Psoas muscle (tissue), 8 donors: ENCODE data around the gene LGALS3. TPM values are rescaled to one million over a fixed set of nuclear protein-coding genes. Genes with fewer than 3 reads are reported as not detected.
A peak's percentile ranks its signal among the peaks of the same experiment; 100 is the strongest.

Source experiments
- ATAC-seq, 4 donors: fragments of 200-7000 bp; cut with Tn5 transposase; one replicate each; pipeline ENCODE4 v1.9.1; 2020; ENCODE audit warnings: moderate library complexity in 3 of 4, mild to moderate bottlenecking in 2 of 4
- DNase-seq, 2 donors: peaks; one replicate each; pipeline ENCODE4 v3.0.0-alpha.2; 2020
- H3K27ac ChIP-seq: fragments of 200-600 bp; one replicate; pipeline ENCODE4 v1.8.0; 2022
- H3K27me3 ChIP-seq, 3 donors: fragments of 200-600 bp in 1 of 3; one replicate each; pipeline versions ENCODE4 v1.6.1 to v1.8.0; 2013 to 2022; ENCODE audit warnings: low read length in 2 of 3, mild to moderate bottlenecking in 2 of 3, moderate library complexity in 1 of 3; ENCODE audit not compliant: insufficient read depth in 3 of 3
- H3K36me3 ChIP-seq, 2 donors: fragments of 200-600 bp in 1 of 2; one replicate each; pipeline versions ENCODE4 v1.6.1 to v1.8.0; 2013 to 2022; ENCODE audit warnings: low read depth in 1 of 2, mild to moderate bottlenecking in 1 of 2, moderate library complexity in 1 of 2; ENCODE audit not compliant: insufficient read depth in 1 of 2
- H3K4me1 ChIP-seq: fragments of 200-600 bp; one replicate; pipeline ENCODE4 v1.8.0; 2022
- H3K4me3 ChIP-seq: fragments of 200-600 bp; one replicate; pipeline ENCODE4 v1.8.0; 2022; ENCODE audit warnings: mild to moderate bottlenecking
- H3K9me3 ChIP-seq: fragments of 200-600 bp; one replicate; pipeline ENCODE4 v1.8.0; 2022
- WGBS, 3 donors: extraction: QIAGEN DNeasy Blood & Tissue Kit; methylation state at CpG; one replicate each; pipeline versions ENCODE4 v1.1.6 to v1.1.7; 2013; 5-methylcytosine and 5-hydroxymethylcytosine counted together
- intact Hi-C, 2 donors: fragments of 100-400 bp; cut with DNase I; formaldehyde crosslinking; loops; one replicate each; pipeline versions ENCODE4 v1.11.0 to v1.14.2; 2022
- polyA plus RNA-seq, 3 donors: library from polyadenylated mRNA; stranded (reverse); fragments of 200-250 nt; gene quantifications; one replicate each; pipeline ENCODE4 v1.2.3, GENCODE V29; 2013
- total RNA-seq, 4 donors: library from RNA; stranded (reverse); fragmentation: NEBNext Ultra II Directional in 2 of 4; extraction: Animal tissue kit (Norgen Biotek cat#: 25700) in 2 of 4; gene quantifications; one replicate each; pipeline versions ENCODE4 v1.2.1 to v1.2.4, GENCODE V29; 2021 to 2023
- TF ChIP-seq, protein P1 (sequence below): fragments of 200-600 bp; IDR thresholded peaks from one replicate; pipeline ENCODE4 v1.8.0; 2022; ENCODE audit warnings: antibody characterized with exemption
- donor health status: healthy with polysubstance abuse.
- donor health status: DM: no; HTN: no; CAD: no; lungs with moderate emphysema.
- donor health status: Bipolar disorder and iron deficiency.
- donor health status: healthy.
- donor health status: DM: yes; HTN: yes; CAD: no.
- donor health status: DM: no; HTN: no; CAD: no.
- donor health status: DM: no; HTN: no; CAD: no.
- donor health status: DM: yes; HTN: yes; CAD: no.

The LGALS3 gene
- total and polyA plus RNA-seq, 7 donors, result 27.7 to 71.4 (median 44.7) TPM

GRCh38 chr14:55157080-55157479 is 28.0 kb downstream of the LGALS3 start:
- Histone ChIP-seq H3K27ac (no peak overlapping the region), H3K27me3 (no peaks in the 10 kb centered on the region), H3K9me3 (no peaks in the 10 kb centered on the region), H3K4me1 (no peaks in the 10 kb centered on the region), H3K4me3 (no peak overlapping the region), H3K36me3 (no peaks in the 10 kb centered on the region)
- DNase-seq (no peak), ATAC-seq (no peak)
- intact Hi-C loops, result loop anchor here in 1 of 2 donors (5.0 kb wide), 1 partner anchor 60 kb away; no protein-coding TSS in a partner anchor
- 88 to 94% (median 94%) methylated on average over 1 of the region's 1 CpG for WGBS, 3 donors
- TF ChIP-seq, protein P1, sequence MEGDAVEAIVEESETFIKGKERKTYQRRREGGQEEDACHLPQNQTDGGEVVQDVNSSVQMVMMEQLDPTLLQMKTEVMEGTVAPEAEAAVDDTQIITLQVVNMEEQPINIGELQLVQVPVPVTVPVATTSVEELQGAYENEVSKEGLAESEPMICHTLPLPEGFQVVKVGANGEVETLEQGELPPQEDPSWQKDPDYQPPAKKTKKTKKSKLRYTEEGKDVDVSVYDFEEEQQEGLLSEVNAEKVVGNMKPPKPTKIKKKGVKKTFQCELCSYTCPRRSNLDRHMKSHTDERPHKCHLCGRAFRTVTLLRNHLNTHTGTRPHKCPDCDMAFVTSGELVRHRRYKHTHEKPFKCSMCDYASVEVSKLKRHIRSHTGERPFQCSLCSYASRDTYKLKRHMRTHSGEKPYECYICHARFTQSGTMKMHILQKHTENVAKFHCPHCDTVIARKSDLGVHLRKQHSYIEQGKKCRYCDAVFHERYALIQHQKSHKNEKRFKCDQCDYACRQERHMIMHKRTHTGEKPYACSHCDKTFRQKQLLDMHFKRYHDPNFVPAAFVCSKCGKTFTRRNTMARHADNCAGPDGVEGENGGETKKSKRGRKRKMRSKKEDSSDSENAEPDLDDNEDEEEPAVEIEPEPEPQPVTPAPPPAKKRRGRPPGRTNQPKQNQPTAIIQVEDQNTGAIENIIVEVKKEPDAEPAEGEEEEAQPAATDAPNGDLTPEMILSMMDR, result no peak

DNA sequence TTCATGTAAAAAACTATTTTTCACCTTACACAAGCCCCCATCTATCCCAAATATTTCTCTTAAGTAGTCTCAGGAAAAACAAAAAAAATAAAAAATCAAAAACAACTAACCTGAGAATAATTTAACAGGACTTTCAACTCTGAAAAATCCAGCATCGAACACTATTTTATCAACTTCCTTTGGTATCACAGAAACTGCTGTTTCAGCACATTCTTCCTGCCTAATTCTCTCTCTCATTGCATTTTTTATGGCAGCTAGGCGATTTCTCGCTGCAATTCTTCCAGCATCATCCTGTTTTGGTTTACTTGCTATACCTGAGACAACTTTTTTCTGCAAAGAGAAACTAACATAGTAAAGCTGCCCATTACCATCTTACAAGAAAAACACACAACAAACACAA is 29.4 kb downstream of the LGALS3 start:
- Histone ChIP-seq H3K27ac (no peak overlapping the region), H3K4me1 (no peaks in the 10 kb centered on the region), H3K27me3 (no peaks in the 10 kb centered on the region), H3K9me3 (no peaks in the 10 kb centered on the region), H3K36me3 (no peaks in the 10 kb centered on the region), H3K4me3 (no peak overlapping the region)
- no peak for DNase-seq
- WGBS, 3 donors, result 61 to 74% (median 70%) methylated on average over 3 of the region's 3 CpGs
- TF ChIP-seq, protein P1, result no peak
- no peak for ATAC-seq
- intact Hi-C loops, result loop anchor here (2.0 to 5.0 kb wide), 2 partner anchors 61 to 70 kb away; no protein-coding TSS in a partner anchor

DNA sequence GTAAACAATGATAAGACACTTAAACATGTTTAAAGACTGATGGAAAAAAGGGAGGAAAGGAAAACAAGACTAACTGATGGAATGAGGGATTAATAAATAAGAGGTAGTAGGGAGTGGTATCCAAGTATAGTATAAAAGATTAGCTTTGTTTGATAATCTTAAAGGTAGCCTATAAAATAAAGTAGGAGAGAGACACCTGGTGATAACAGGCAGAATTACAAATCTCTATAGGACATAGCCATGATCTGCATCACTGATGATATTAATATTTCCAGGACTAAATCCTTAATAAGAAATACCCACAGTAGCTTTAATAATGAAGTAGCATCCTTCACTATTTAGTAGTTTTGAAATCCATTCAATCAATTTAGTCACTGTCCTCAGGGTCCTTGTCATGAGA is 31.9 kb downstream of the LGALS3 start:
- no peak overlapping the region for H3K27ac ChIP-seq
- intact Hi-C loops, result no loop called here
- ATAC-seq, result peak in 3 of 4 donors; percentile 51 to 69 (median 65)

DNA sequence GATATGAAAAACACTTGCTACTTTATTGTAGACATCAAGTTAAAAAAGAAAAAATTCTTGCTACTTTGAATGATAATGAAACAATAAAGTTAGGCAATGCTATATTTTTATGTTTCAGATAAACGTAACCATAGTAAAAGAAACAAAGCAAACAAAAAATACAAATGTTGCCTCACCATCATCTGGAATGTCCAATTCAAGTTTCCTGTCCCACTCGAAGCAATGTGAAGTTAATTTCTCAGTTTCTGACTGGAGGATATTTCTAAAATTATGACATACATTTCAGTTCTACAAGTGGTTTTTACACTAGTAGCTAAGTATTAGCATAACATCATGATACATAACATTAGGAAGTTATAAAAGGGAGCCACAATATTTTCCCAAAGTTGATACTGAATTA is 41.5 kb downstream of the LGALS3 start:
- TF ChIP-seq, protein P1, result no peak
- H3K36me3 ChIP-seq, result no peaks in the 10 kb centered on the region
- DNase-seq (no peak), ATAC-seq (no peak)
- H3K4me3 ChIP-seq, result no peak overlapping the region
- 80 to 87% (median 85%) methylated on average over 2 of the region's 2 CpGs for WGBS, 3 donors
- intact Hi-C loops, result no loop called here
- no peaks in the 10 kb centered on the region for H3K9me3 ChIP-seq
- no peak overlapping the region for H3K27ac ChIP-seq
- no peaks in the 10 kb centered on the region for H3K4me1 ChIP-seq
- H3K27me3 ChIP-seq, result no peaks in the 10 kb centered on the region

More for the DNA sequence above, 31.9 kb downstream of the LGALS3 start:
- no peaks in the 10 kb centered on the region for H3K27me3 ChIP-seq
- TF ChIP-seq, protein P1, result peak; percentile 60
- no peak overlapping the region for H3K4me3 ChIP-seq
- no peaks in the 10 kb centered on the region for H3K9me3 ChIP-seq
- DNase-seq, result no peak
- no peaks in the 10 kb centered on the region for H3K36me3 ChIP-seq
- no peaks in the 10 kb centered on the region for H3K4me1 ChIP-seq

DNA sequence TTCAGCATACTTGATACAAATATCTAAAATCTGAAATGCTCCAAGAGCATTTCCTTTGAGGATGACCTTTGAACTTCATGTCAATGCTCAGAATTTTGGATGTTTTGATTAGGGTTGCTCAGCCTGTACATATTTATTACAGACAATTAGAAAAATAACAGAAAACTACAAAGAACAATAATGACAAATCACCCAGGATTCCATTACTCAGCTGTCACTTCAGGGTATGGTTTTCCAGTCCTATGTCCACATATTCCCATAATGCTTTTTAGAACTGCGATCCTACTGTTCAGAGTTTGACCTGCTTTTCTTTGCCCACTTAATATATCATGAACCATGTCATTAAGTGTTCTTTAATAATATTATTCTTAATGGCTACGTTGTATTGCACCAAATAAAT is 51.0 kb downstream of the LGALS3 start:
- Histone ChIP-seq H3K27ac (no peak overlapping the region), H3K4me3 (no peak overlapping the region), H3K9me3 (no peaks in the 10 kb centered on the region), H3K36me3 (no peaks in the 10 kb centered on the region), H3K4me1 (no peaks in the 10 kb centered on the region), H3K27me3 (no peaks in the 10 kb centered on the region)
- WGBS, 3 donors, result 85 to 86% (median 85%) methylated on average over 2 of the region's 2 CpGs
- DNase-seq (no peak), ATAC-seq (no peak)
- intact Hi-C loops, result no loop called here
- TF ChIP-seq, protein P1, result no peak
